Mucosa of rectum (tissue), 2 donors: Measurements from ENCODE around the gene ZNF609.

Experiments used
- H3K27ac ChIP-seq, 2 donors: one replicate each; pipeline ENCODE4 v1.7.0; 2013; ENCODE audit warnings: inconsistent platforms in 2 of 2, low read depth in 2 of 2, low read length in 2 of 2
- H3K27me3 ChIP-seq, 2 donors: one replicate each; pipeline ENCODE4 v1.7.0; 2013; ENCODE audit warnings: low read length in 2 of 2; ENCODE audit not compliant: control insufficient read depth in 2 of 2, insufficient read depth in 2 of 2
- H3K36me3 ChIP-seq, 2 donors: one replicate each; pipeline ENCODE4 v1.7.0; 2013; ENCODE audit warnings: low read length in 2 of 2; ENCODE audit not compliant: control insufficient read depth in 2 of 2, insufficient read depth in 2 of 2
- H3K4me1 ChIP-seq, 2 donors: one replicate each; pipeline ENCODE4 v1.7.0; 2013; ENCODE audit warnings: low read length in 2 of 2, mild to moderate bottlenecking in 1 of 2; ENCODE audit not compliant: control insufficient read depth in 2 of 2, insufficient read depth in 2 of 2
- H3K4me3 ChIP-seq, 2 donors: one replicate each; pipeline ENCODE4 v1.7.0; 2013; ENCODE audit warnings: low read length in 2 of 2
- H3K9ac ChIP-seq, 2 donors: one replicate each; pipeline ENCODE4 v1.7.0; 2013; ENCODE audit warnings: low read length in 2 of 2, low read depth in 1 of 2, mild to moderate bottlenecking in 1 of 2
- H3K9me3 ChIP-seq, 2 donors: one replicate each; pipeline ENCODE4 v1.7.0; 2013; ENCODE audit warnings: low read length in 2 of 2; ENCODE audit not compliant: control insufficient read depth in 2 of 2
- donor health status: healthy.
- donor health status: Normal muscosa, but diverticular disease.

ZNF609 gene

DNA sequence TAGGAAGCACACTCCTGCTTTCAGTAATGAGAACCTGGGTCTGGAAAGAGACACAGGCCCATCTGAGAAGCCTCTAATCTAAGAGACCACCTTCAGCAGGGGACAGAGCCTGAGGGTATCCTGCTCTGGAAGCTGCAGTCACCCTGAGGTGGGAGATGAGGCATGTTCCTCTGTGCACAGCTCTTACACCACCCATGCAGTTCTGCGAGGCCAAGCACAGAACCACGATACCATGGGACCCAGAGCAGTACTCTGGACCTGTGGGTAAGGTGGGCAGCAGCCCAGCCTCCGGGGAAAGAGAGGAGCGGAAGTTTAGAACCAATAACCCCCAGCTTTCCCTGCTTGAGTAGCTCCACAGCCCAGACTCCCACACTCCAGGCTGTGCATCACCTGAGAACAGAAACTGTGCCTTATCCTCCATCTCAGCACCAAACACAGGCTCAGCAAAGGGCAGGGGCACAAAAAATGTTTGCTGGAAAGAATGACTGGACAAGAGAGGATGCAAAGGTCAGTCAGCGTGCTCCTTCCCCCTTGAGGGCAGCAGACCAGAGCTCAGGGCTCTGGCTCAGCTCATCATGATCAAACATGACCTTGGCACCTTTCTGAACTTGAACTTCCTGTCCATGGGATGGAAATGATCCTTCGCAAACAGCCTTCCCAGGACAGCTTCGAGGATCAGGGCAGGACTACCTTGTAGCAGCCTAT lies 271.9 kb downstream of the ZNF609 start:
- Histone ChIP-seq H3K4me3 (no peak overlapping the region), H3K27ac (no peak overlapping the region), H3K9me3 (no peaks in the 10 kb centered on the region), H3K27me3 (no peaks in the 10 kb centered on the region), H3K9ac (no peak overlapping the region), H3K4me1 (no peaks in the 10 kb centered on the region), H3K36me3 (no peaks in the 10 kb centered on the region)
